HG03378 (cell line): ENCODE measurements around the gene CACNA1A.
"Not testable (repeated sequence)": the region's sequence is repeated elsewhere in the genome, so short reads cannot be mapped to it uniquely, and the experiment has no call there.

Source experiments
- ATAC-seq: cut with Tn5 transposase; IDR thresholded peaks from one replicate; pipeline ENCODE4 v1.9.1; 2021; ENCODE audit warnings: mild to moderate bottlenecking, moderate library complexity; ENCODE audit not compliant: unreplicated experiment

CACNA1A gene

GRCh38 chr19:13427273-13428051 lies 78.8 kb downstream of the CACNA1A start:
- no peak for ATAC-seq

DNA sequence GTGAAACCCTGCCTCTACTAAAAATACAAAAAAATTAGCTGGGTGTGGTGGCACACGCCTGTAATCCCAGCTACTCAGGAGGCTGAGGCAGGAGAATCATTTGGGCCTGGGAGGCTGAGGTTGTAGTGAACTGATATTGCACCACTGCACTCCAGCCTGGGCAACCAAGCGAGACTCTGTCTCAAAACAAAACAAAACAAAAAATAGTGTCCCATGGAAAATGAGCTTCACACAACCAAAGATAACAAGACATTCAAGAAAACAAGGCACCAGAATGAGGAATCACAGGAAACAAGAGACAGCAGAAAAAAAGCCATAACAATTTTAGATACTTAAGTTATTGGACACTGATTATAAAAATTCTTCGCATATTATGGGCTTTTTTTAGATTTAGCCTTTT lies 80.4 kb downstream of the CACNA1A start:
- ATAC-seq, result not testable (repeated sequence)

DNA sequence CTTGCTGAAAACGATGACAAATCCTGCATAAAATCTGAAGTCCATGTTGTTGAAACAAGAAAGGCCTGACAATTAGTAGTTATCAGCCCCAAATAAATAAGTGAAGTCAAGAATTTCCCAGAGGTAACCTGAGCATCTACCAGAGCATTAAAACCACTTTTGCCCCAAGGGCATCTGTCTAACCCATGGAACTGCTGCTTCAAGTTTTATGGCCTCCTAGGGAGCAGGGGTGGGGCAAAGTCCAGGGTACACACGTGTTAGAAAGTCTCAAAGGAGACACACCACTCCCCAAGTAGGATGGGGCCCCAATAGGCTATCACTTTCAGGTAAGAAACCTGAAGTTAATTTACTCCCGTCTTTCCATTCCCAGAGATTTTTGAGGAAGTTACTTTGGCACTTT lies 81.1 kb downstream of the CACNA1A start:
- ATAC-seq, result no peak

DNA sequence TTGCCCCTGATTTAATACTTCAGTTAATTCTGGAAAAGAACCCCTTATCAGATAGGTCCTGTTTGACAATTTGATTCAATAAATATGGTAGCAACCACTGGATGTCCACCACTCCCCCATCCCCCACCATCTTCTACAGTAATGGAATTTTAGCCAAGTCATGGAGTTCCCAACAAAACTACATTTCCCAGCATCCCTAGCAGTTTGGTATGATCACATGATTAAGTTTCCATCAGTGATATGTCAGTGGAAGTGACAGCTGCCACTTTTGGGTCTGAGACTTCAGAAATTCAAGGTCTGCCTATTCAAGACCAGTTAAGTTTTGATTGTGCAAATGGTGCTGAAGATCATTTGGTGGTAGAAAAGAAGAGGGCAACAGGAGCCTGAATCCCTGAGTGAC lies 85.5 kb downstream of the CACNA1A start:
- no peak for ATAC-seq

- ATAC-seq, result no peak
Observed at GRCh38 chr19:13417054-13417453, 89.2 kb downstream of the CACNA1A start.

- no peak for ATAC-seq
Observed at GRCh38 chr19:13411899-13412298, 94.4 kb downstream of the CACNA1A start.

DNA sequence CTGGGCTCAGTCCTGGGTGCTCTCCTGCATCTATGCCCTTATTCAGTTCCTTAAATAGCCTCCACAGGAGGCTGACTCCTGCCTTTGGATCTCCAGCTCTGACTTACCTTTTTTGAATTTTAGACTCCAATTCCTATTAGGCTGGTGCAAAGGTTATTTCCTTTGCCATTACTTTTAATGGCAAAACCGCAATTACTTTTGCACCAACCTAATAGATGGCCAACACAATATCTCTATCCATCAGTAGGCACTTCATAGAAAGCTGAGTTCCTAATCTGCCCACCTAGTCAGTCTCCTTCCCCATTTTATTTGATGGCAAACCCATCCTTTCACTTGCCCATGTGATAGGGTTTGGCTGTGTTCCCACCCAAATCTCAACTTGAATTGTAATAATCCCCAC lies 95.3 kb downstream of the CACNA1A start:
- no peak for ATAC-seq

- ATAC-seq, result no peak
Observed at GRCh38 chr19:13408889-13409518, 97.3 kb downstream of the CACNA1A start.

- no peak for ATAC-seq
Observed at GRCh38 chr19:13404236-13404635, 102.0 kb downstream of the CACNA1A start.

DNA sequence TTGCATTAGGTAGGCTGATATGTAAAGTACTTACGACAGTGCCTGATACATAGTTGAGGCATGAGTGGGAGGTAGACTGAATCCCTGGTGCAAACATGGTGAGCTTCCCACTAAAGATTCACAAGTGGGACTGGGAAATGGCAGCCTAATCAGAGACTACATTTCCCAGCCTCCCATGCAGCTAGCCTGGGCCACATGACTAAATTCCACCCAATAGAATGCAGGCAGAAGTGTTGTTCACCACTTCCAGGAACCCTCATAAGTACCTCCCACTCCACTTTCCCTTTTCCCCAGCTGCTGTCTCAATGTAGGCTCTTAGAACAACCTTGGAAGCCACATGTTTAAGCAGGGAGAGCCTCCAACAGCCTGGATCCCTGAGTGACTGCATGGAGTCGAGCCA lies 104.9 kb downstream of the CACNA1A start:
- ATAC-seq, result no peak

GRCh38 chr19:13400296-13400695 lies 106.0 kb downstream of the CACNA1A start:
- ATAC-seq, result no peak

GRCh38 chr19:13399746-13400145 lies 106.5 kb downstream of the CACNA1A start:
- no peak for ATAC-seq

DNA sequence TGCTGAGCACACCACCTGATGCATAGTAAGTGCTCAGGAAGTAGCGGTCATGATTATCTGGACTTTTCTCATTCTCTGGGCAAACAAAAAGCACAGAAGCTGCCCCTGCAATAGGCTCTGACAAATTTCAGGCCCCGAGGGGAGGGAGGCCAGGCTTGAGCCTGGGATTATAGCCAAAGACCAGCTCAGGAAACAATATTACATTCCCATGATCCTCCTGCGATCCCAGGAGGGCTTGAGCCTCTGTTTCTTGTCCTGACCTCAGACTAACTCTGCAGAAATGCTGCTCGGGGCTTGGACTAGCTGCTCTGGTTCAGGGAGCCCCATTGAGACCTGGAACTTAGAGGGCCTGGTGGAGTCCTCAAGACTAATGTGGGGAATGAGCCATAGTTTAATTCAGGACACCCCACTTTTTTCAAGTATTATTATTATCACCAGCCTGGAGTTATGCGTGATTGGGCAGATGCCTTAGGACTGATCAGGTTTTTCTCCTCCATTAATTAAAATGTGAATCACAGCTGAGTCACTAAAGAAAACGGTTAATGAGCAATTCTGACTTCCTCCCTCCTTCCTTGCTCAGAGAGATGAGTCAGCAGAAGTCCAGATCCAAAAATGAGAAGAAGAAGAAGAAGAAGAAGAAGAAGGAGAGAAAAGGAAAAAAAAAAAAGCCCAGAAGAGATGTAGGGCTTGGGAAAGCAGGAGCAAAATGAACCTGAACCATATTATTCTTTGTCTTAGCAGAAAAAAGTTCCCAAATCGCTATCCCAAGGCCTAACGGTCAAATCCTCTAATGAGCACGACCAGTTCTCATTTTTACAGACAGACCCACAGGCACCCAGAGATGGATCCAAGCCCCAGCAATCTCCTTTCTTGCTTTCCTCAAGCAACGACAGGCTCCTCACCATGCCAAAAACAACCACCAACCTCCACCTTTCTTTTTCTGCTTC lies 107.2 kb downstream of the CACNA1A start:
- no peak for ATAC-seq

GRCh38 chr19:13398182-13398581 lies 108.1 kb downstream of the CACNA1A start:
- no peak for ATAC-seq

DNA sequence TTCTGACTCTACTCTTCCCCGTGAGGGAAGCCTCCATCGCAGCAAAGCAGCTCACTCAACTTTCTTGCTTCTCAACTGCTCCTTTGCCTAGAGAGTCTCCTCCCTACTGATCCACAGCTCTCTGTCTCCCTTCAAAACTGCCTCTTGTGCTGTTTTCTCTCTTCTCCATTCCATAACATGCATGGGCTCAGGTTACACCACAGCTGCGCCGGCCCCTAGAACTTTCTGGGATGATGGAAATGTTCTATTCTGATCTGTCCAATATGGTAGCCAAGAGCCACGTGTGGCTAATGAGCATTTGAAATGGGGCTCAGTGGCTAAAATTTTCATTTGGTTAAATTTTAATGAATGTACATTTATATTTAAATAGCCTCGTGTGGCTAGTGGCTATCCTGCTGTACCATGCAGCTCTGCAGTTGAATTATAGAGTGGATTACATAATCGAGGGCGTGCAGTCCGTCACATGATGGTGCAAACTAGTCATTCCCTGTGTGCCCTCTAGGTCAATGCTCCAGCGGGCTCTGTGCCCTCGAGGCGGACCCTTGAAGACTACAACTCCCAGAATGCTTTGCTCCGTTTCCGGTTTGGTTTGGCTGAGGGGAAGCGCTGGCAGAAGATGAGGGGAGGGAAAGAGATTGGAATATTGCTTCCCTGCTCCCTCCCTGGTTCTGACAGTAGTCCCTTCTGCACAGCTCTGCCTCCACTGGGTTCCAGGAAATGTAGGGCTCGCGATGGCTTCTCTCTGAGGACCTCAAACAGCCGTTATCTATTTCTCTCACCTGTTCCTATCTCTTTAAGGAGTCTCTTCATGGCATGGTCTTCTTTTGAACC lies 109.8 kb downstream of the CACNA1A start:
- no peak for ATAC-seq

DNA sequence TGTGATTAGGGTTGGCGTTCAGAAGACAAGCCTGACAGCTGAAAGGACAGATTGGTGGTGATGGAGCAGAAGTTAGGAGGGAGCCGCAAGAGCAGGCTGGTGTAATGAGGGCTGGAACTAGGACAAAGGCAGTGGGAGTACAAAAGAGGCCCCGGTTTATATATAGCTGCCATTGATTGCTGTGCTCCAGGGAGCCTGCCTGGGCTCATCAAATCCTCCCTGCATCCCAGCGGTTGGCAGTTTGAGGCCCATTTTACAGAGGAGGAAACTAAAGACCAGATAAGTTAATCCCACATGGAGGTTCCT lies 123.7 kb downstream of the CACNA1A start:
- no peak for ATAC-seq

DNA sequence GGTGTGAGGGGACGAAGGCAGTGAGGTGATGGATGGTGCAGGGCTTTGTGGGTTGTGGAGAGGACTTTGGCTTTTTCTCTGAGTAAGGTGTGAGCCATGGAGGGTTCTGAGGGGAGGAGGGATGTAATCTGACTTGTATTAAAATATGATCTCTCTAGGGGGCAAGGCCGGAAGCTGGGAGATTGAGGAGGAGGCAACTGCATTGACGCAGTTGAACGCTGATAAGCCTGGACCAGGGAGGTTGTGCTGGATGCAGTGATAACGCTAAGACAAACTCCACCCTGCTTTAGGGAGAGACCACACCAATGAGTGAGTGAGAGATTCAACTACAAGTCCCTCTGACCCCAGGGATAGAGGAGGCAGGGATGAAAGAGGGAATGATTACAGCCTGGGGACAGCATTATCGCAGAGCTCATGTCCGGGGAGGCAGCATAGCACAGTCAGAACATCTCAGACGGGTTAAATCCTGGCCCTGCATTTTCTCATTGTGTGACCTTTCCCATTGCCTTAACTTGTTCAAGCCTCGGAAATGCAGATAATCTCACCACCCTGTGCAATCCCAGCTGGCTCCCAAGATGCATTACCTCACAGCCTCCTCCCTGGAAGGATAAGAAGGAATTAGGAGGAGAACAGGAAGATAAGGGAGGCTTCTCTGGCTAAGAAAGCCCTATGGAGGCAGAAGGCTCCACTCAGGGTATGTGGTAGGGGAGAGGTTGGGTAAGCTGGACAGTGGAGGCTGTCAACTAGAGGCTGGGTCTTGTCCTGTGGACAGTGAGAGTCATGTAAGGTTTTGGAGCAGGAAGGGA lies 124.2 kb downstream of the CACNA1A start:
- ATAC-seq, result no peak

DNA sequence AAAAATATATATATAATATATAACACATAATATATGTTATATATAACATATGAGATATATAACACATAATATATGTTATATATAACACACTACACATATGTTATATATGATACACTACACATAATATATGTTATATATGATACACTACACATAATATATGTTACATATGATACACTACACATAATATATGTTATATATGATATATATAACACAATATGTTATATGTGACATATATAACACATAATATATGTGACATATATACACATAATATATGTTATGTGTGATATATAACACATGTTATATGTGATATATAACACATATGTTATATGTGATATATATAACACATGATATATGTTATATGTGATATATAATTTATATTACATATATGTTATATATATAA lies 129.7 kb downstream of the CACNA1A start:
- no peak for ATAC-seq

GRCh38 chr19:13373599-13373998 lies 132.7 kb downstream of the CACNA1A start:
- ATAC-seq, result no peak

DNA sequence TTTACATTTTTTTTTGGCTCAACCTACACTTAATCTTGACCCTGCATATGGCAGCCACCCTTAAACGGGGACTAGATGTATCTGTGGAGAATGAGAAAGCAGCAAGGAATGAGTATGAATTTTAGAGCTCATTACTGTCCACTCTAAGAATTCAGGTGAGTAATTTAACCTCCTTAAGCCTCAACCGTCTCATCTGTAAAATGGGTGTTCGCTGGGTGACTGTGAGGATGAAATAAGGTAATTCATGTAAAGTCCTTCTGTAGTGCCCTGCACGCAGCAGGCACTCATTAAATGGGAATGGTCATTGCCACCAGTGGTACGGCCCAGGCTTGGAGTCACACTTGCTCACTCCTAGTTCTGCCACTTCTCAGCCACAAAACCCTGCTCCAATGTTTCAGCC lies 135.3 kb downstream of the CACNA1A start:
- no peak for ATAC-seq
